ENCODE results near the gene PAPSS1. TPM values are rescaled to one million over a fixed set of nuclear protein-coding genes. Genes with fewer than 3 reads are reported as not detected.

Gene PAPSS1
- total and polyA plus RNA-seq, 9 of the 15 experiments (the other 6 are each of a cell fraction or from before 2014, with no cell fraction given): 21.1 to 53.9 (median 41.9) TPM

GRCh38 chr4:107746161-107746560 lies 26.1 kb upstream of the PAPSS1 start:
- FAIRE-seq: no peak
- DNase-seq (ENCODE audit: extremely low read depth in 1 of 4, low spot score in 3 of 4): no peak
- Histone ChIP-seq H3K9me3 (replicated peaks; ENCODE audit: control insufficient read depth, insufficient read depth, low read depth, low read length) (peaks cover 2% of the 10 kb centered on the region; the same call in 1 of the 2 replicates), H4K20me1 (replicated peaks; ENCODE audit: control insufficient read depth, insufficient read depth, low read length) (no peaks in the 10 kb centered on the region), H3K27ac (ENCODE audit: extremely low read depth, low read depth, low read length) (no peak overlapping the region), H3K4me3 (no peak overlapping the region), H3K27me3 (ENCODE audit: control insufficient read depth in 2 of 2, insufficient read depth in 2 of 2, low read length in 2 of 2) (no peaks in the 10 kb centered on the region; a peak in 1 of 5 replicates), H3K9ac (ENCODE audit: insufficient read depth in 1 of 2, low read depth in 2 of 2, low read length in 2 of 2) (no peak overlapping the region), H3K4me2 (ENCODE audit: insufficient read depth, low read length) (no peak overlapping the region), H3K36me3 (ENCODE audit: control insufficient read depth, insufficient read depth, low read length) (no peaks in the 10 kb centered on the region), H3K4me1 (replicated peaks in 1 of 2; ENCODE audit: control insufficient read depth in 2 of 2, insufficient read depth in 2 of 2, low read length in 2 of 2) (no peaks in the 10 kb centered on the region), H3K9me1 (ENCODE audit: control insufficient read depth, insufficient read depth, low read length) (no peaks in the 10 kb centered on the region), H2AFZ (ENCODE audit: low read depth, low read length) (no peak overlapping the region), H3K79me2 (ENCODE audit: control insufficient read depth, insufficient read depth, low read length) (no peaks in the 10 kb centered on the region)
- no peak for ATAC-seq
- intact Hi-C loops (cut with micrococcal nuclease) (no loop called here), in situ Hi-C loops (cut with MboI) (no loop called here)
- WGBS (ENCODE audit: insufficient coverage, low coverage, missing lambda C conversion rate): 6% methylated on average over 1 of the region's 1 CpG
- ChIA-PET POLR2A (no interaction called here), CTCF (ENCODE audit: low intra/inter-chr PET ratio) (no interaction called here)
- no TSS peak for BruUV-seq (replicated peaks)
- TF ChIP-seq FOXA3 (CRISPR knock-in tag; conservative IDR thresholded peaks at IDR 0.05 in 1 of 2, IDR thresholded peaks at IDR 0.05 in 1 of 2) (no peak), ZBTB40 (IDR thresholded peaks at IDR 0.05) (no peak), ZBTB40 (CRISPR knock-in tag; IDR thresholded peaks at IDR 0.05) (no peak), CTBP1 (IDR thresholded peaks at IDR 0.05; ENCODE audit: borderline replicate concordance) (no peak), HIVEP1 (CRISPR knock-in tag; IDR thresholded peaks at IDR 0.05) (no peak), TCF7L2 (IDR thresholded peaks at IDR 0.05; ENCODE audit: low read depth, low read length) (no peak), NCOA6 (IDR thresholded peaks at IDR 0.05) (no peak)

Measured in K562 (cell line).